ENCODE measurements around the gene UNC5B. TPM values are rescaled to one million over a fixed set of nuclear protein-coding genes. Genes with fewer than 3 reads are reported as not detected.

UNC5B gene
- total RNA-seq, 1 experiment from 2014 or later: 22.0 TPM

- Histone ChIP-seq H3K4me2 (ENCODE audit: low read length) (peak overlapping the region; percentile 41), H3K36me3 (ENCODE audit: control insufficient read depth in 1 of 2, insufficient read depth in 2 of 2, low read length in 2 of 2) (no peaks in the 10 kb centered on the region)
Measured at GRCh38 chr10:71314028-71314693, 101.8 kb downstream of the UNC5B start.

More at GRCh38 chr10:71314028-71314693, 101.8 kb downstream of the UNC5B start:
- Histone ChIP-seq H3K79me2 (ENCODE audit: insufficient read depth, low read length) (no peaks in the 10 kb centered on the region), H3K4me1 (ENCODE audit: control insufficient read depth in 1 of 2, insufficient read depth in 2 of 2, low read length in 2 of 2) (peaks cover 3 to 10% of the 10 kb centered on the region in 2 experiments; a peak in 2 of 4 replicates), H3K4me3 (replicated peaks in 1 of 2; ENCODE audit: low read depth in 1 of 2, low read length in 2 of 2) (no peak overlapping the region), H3K27me3 (ENCODE audit: insufficient read depth, low read length) (no peaks in the 10 kb centered on the region), H3K9ac (ENCODE audit: low read length) (no peak overlapping the region), H3K9me2 (ENCODE audit: insufficient read depth) (no peaks in the 10 kb centered on the region), H3K9me3 (ENCODE audit: control insufficient read depth in 1 of 2, insufficient read depth in 1 of 2, low read depth in 1 of 2, low read length in 2 of 2) (no peaks in the 10 kb centered on the region), H2AFZ (ENCODE audit: low read depth, low read length, poor library complexity, severe bottlenecking) (peak overlapping the region; percentile 83), H3K27ac (ENCODE audit: low read depth, low read length) (no peak overlapping the region), H4K20me1 (ENCODE audit: insufficient read depth) (no peaks in the 10 kb centered on the region)
- ChIA-PET RAD21 (ENCODE audit: low non-redundant PET in 1 of 2, low total read pairs in 2 of 2, uncharacterized antibody in 2 of 2, unreplicated experiment in 2 of 2) (interaction anchor here in 1 of 2 experiments (1.5 kb wide), 1 partner anchor 393 kb away, joined by 6 read pairs; no protein-coding TSS in a partner anchor), CTCF (interaction anchor here (0.7 to 5.6 kb wide), 10 partner anchors 67 to 735 kb away, joined by 3 to 38 read pairs (median 4); no protein-coding TSS in a partner anchor), POLR2A (interaction anchor here (0.7 to 1.0 kb wide), 2 partner anchors 383 to 395 kb away, joined by 3 read pairs; no protein-coding TSS in a partner anchor)
- TF ChIP-seq POLR2AphosphoS5 (IDR thresholded peaks at IDR 0.05; ENCODE audit: low read depth, low read length) (no peak), EZH2 (IDR thresholded peaks at IDR 0.05) (no peak), RAD21 (IDR thresholded peaks at IDR 0.05; ENCODE audit: low read depth) (peak; percentile 85), CTCF (IDR thresholded peaks at IDR 0.05 in 2 of 3, conservative IDR thresholded peaks at IDR 0.05 in 1 of 3; ENCODE audit: borderline replicate concordance in 1 of 3, insufficient read depth in 1 of 3, low read depth in 2 of 3, low read length in 2 of 3) (peak; percentile 65 to 76 (median 72)), SP1 (IDR thresholded peaks at IDR 0.05; ENCODE audit: low read depth) (no peak), EZH2phosphoT487 (IDR thresholded peaks at IDR 0.05; ENCODE audit: borderline replicate concordance) (no peak), MAX (IDR thresholded peaks at IDR 0.05) (no peak)
- ATAC-seq (peak; percentile 70), DNase-seq (ENCODE audit: low read depth, low spot score) (peak; percentile 21)
- intact Hi-C loops (cut with micrococcal nuclease): loop anchor here (1.0 to 10.0 kb wide), 5 partner anchors 291 to 733 kb away; no protein-coding TSS in a partner anchor
- no TSS peak for BruUV-seq (replicated peaks)

Data from HCT116 (cell line).